GM13976 (cell line): ENCODE data around the gene PRM3.

Source experiments
- DNase-seq: peaks from one replicate; pipeline ENCODE4 v3.0.0; 2012; ENCODE audit warnings: low spot score
- in situ Hi-C: fragments of 300-500 bp; cut with MboI; formaldehyde crosslinking; loops from one replicate; pipeline ENCODE4 v1.12.0; 2022; ENCODE audit warnings: low sequenced_read_pairs, mixed read lengths, inconsistent platforms; ENCODE audit not compliant: unreplicated experiment
- TF ChIP-seq, protein P1 (sequence below): IDR thresholded peaks from 2 replicates; pipeline ENCODE4 v1.5.1; 2012; ENCODE audit warnings: borderline replicate concordance, mild to moderate bottlenecking; ENCODE audit not compliant: insufficient read depth; ENCODE audit errors: extremely low read depth, missing control alignments, control extremely low read depth

PRM3 gene

DNA sequence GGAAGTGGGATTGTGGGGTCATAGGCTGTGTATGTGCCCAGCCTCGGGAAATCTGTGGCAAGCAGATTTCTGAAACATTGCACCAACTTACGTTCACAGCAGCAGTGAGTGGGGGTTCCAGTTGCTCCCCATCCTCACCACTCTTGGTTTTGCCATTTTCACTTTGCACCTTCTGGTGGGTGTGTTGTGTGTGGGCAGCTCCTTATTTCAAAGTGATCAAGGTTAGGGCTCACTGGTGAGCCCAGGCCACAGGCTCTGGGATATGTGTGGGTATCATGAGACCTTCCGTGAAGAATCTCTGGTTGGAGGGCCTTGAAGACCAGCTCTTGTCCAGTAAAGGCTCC is 37.2 kb upstream of the PRM3 start:
- DNase-seq, result no peak
- in situ Hi-C loops, result no loop called here
- TF ChIP-seq, protein P1, sequence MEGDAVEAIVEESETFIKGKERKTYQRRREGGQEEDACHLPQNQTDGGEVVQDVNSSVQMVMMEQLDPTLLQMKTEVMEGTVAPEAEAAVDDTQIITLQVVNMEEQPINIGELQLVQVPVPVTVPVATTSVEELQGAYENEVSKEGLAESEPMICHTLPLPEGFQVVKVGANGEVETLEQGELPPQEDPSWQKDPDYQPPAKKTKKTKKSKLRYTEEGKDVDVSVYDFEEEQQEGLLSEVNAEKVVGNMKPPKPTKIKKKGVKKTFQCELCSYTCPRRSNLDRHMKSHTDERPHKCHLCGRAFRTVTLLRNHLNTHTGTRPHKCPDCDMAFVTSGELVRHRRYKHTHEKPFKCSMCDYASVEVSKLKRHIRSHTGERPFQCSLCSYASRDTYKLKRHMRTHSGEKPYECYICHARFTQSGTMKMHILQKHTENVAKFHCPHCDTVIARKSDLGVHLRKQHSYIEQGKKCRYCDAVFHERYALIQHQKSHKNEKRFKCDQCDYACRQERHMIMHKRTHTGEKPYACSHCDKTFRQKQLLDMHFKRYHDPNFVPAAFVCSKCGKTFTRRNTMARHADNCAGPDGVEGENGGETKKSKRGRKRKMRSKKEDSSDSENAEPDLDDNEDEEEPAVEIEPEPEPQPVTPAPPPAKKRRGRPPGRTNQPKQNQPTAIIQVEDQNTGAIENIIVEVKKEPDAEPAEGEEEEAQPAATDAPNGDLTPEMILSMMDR, result no peak

DNA sequence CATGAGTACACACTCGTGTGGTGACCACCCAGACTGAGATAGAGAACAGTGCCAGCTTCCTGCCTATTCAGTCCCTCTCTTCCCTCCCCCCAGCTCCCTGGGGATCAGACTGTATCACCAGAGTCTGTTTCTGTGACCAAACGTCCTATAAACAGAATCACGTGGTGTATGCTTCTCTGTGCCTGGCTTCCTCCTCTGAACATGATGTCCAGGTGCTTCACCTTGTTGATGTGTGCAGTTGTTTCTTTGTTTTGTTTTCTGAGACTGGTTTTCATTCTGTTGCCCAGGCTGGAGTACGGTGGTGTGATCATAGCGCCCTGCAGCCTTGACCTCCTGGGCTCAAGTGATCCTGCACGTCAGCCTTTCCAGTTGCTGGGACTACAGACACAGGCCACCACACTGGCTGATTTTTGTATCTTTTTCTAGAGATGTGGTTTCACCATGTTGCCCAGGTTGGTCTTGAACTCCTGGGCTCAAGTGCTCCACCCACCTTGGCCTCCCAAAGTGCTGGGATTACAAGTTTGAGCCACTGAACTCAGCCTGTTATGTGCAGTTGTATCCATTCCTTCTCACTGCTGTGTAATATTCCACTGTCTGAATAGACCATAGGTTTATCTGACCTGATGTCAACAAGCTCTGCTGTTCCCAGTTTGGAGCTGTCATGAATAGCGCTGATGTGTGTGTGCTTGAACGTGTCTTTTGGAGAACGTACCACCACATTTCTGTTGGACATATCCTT is 36.6 kb upstream of the PRM3 start:
- TF ChIP-seq, protein P1, result no peak
- in situ Hi-C loops, result no loop called here
- DNase-seq, result no peak

DNA sequence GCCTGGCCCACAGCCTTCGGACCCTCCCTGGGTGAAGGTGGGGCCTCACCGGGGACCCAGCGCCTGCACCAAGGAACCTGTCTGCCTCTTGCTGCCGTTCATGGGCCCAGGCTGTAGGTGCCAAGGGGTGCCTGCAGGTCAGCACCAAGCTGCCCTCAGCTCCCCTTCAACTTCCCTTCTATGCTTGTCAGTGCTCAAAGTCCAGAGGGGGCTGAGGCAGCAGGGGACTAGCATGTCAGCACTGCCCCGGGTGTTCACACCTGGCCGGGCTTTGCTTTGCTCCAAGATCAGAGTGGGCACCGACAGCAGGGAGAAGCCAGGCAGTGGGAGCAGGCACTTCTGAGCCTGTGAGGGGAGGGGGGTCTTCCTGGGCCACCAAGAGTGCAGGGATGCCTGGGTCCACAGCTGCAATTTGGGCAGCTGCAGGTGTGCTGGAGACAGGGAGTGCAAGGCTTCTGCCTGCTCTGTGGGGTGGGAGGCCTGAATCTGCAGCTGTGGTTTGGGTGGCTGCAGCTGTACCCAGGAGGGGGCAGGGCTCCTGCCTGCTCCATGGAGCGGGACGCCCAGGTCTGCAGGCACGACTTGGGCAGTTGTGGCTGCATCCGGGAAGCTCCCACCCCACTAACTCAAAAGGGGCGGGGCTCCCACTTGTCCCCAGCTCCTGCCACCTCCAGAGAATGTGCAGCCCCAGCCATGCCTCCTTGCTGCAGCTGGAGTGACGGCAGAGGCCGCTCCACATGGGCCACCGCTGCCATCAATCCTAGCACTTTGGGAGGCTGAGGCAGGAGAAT is 35.3 kb upstream of the PRM3 start:
- no peak for DNase-seq
- in situ Hi-C loops, result no loop called here
- TF ChIP-seq, protein P1, result no peak

DNA sequence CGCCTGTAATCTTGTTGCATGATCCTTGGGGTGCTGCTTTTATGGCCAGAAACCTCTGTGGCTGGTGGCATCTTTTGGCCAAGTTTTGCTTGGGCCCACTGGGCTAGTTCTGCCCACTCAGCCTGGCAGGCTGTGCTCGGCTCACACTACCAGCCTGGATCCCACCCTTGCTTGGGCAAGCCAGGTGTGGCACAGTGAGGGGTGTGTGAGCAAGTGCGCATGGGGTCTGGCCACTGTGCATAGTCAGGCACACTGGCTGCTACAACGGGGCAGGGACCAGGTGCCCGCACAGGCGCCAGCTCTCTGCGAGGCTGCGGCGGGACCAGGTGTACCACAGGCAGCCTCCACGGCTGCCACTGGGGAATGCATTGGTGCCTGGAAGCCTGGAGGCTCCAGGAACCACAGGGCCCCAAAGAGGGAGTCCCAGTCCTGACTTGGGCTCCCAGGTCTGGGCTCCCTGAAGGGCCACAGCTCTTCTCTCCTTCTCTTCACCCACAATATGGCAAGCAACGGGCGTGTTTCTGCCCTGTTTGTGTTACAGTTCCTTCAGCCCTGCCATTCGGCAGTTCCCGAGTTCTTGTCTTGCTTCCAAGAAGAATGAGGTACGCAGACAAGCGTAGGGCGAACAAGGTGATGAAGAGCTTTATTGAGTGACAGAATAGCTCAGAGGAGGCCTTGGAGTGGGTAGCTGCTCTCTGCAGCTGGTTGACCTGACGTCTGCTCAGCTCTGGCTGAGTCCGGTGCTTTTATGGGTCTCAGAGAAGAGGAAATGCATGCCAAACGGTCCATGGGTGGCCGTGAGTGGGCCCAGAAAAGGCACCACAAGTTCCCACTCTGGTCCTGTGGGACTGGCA is 34.4 kb upstream of the PRM3 start:
- in situ Hi-C loops, result no loop called here
- TF ChIP-seq, protein P1, result no peak
- no peak for DNase-seq

DNA sequence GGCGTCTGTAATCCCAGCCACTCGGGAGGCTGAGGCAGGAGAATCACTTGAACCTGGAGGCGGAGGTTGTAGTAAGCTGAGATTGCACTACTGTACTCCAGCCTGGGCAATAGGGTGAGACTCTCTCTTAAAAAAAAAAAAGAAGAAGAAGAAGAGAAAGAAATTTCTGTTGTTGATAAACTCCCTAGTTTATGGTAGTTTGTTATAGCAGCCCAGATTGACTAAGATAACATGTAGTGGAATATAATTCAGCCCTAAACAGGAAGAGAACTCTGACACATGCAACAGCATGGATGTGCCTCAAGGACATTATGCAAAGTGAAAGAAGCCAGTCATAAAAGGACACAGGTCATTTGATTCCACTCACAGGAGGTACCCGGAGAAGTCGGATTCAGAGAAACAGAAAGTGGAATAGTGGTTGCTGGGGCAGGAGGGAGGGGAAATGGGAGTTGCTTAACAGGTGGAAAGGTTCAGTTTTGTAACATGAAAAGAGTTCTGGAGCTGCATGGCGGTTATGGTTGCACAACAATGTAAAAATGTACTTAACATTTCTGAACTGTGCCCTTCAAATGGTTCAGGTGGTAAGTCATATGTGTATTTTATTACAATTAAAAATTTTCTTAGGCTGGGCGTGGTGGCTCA is 33.7 kb upstream of the PRM3 start:
- TF ChIP-seq, protein P1, result no peak
- DNase-seq, result no peak
- in situ Hi-C loops, result no loop called here

DNA sequence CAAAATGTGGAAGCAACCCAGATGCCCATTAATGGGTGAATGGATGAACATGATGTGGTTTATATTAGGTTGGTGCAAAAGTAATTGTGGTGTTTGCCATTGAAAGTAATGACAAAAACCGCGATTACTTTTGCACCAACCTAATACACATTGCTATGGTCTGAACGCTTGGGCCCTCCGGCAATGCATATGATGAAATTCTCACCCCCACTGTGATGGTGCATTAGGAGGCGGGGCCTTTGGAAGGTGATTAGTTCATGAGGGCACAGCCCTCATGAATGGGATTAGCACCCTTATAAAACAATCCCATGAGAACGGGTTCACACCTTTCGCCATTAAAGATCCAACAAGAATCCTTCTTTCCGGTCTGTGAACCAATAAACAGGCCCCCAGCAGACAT is 33.0 kb upstream of the PRM3 start:
- no peak for DNase-seq
- TF ChIP-seq, protein P1, result no peak
- in situ Hi-C loops, result no loop called here
